ENCODE measurements around the gene PEX1.
"Not testable (repeated sequence)": the region's sequence is repeated elsewhere in the genome, so short reads cannot be mapped to it uniquely, and the experiment has no call there.

Gene PEX1

DNA sequence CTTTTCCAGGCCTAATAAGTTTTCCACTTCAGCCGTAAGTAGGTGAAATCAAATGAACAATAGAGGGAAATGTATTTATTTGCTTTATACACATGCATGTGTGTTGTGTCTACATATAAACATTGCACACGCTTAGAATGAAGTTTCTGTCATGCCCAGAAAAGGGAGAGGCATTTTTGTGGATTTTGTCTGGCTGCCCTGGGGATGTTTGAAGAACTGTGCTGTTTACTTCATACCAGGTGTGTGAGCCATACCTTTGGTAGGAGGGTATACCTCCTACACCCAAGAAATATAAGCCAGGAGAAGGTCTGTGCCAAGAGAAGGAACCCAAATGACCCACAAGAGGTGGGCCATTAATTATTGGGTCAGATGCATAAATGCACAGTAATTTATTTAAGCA lies 68.2 kb downstream of the PEX1 start:
- no peak for DNase-seq

DNA sequence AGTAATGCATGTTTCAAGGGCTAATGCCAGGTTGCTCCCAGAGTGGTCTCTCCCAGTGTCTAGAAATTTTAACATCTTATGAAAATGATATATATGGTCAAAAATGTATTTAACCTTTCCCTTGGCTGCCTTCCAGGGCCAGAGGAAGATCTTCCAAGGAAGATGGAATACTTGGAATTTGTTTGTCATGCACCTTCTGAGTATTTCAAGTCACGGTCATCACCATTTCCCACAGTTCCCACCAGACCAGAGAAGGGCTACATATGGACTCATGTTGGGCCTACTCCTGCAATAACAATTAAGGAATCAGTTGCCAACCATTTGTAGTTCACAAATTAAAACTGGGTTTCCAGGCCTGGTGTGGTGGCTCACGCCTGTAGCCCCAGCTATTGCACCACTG lies 72.1 kb downstream of the PEX1 start:
- no peak for DNase-seq

DNA sequence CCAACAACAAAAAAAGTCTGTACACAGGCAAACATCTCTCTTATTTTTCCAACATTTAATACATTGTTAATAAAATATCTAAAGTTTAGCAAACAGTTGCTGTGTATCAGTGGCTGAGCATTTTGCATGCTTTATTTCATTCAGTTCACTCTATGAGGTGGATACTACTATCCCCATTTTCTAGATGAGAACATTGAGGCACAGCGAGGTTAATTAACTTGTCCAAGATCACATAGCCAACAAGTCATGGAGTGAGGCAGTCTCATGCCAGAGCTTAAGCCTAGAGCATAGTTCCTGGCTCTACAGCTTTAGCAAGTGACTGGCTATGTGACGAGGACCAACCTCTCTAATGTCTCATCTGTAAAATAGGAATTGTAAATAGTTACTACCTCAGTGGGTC lies 76.7 kb downstream of the PEX1 start:
- no peak for DNase-seq

- peak; percentile 68 to 77 (median 74) for DNase-seq
Observed at GRCh38 chr7:92448205-92448747, 80.0 kb downstream of the PEX1 start.

- DNase-seq, result peak; percentile 93 to 96 (median 95)
Observed at GRCh38 chr7:92447345-92448204, 80.7 kb downstream of the PEX1 start, which contains the start of gene GATAD1. GATAD1 (plus strand) TSS chr7:92447482; CDS start chr7:92447730, 248 bp downstream.

GRCh38 chr7:92446869-92447344 lies 81.4 kb downstream of the PEX1 start:
- DNase-seq, result no peak

GRCh38 chr7:92442720-92443119 lies 85.6 kb downstream of the PEX1 start:
- DNase-seq, result not testable (repeated sequence)

GRCh38 chr7:92437956-92438491 lies 90.3 kb downstream of the PEX1 start:
- DNase-seq, result no peak
